ENCODE results near the gene PUSL1. TPM values are rescaled to one million over a fixed set of nuclear protein-coding genes. Genes with fewer than 3 reads are reported as not detected.

PUSL1 gene
- total RNA-seq, 1 experiment from 2014 or later = 38.0 TPM

DNA sequence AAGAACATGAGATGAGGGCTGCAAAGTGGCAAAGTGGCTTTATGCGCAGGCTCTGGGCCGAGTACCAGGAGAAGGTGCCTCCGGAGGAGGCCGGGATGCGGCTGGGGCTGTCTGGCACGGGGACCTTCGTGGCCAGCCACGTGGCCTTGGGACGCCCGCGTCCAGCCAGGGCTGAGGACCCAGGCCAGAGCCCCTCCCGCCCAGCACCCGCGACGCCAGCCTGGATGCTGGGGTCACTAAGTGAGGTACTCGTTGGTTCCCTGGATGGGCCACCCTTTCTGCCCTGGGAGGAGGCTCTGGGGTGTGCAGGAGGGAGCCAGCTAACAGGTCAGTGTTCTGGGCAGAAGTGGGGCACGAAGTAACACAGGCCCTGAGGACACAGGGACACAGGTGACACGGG, 15.5 kb upstream of the PUSL1 start:
- no peak overlapping the region for H2BK20ac ChIP-seq (ENCODE audit: low read depth, low read length, poor library complexity, severe bottlenecking)
- H3K23ac ChIP-seq (ENCODE audit: insufficient read length, low read depth, low read length) = no peak overlapping the region
- no peak overlapping the region for H2BK12ac ChIP-seq (ENCODE audit: insufficient read length, low read depth, low read length)
- Mint-ChIP-seq H3K36me3 (ENCODE audit: insufficient read depth in 1 of 3, low read depth in 3 of 3) (no peaks in the 10 kb centered on the region), H3K9me3 (peaks cover 2 to 10% of the 10 kb centered on the region in 2 experiments; a peak in 2 of 5 replicates), H3K27ac (no peak overlapping the region), H3K27me3 (ENCODE audit: low read depth) (peaks cover 2% of the 10 kb centered on the region), H3K4me3 (no peak overlapping the region), H3K4me1 (peaks cover 0 to 9% of the 10 kb centered on the region in 2 experiments; a peak in 2 of 4 replicates)
- H3K18ac ChIP-seq (ENCODE audit: insufficient read length, low read depth, low read length) = no peak overlapping the region
- DNase-seq = no peak
- H2BK120ac ChIP-seq (ENCODE audit: low read depth, low read length, poor library complexity, severe bottlenecking) = no peak overlapping the region
- H3K14ac ChIP-seq (ENCODE audit: insufficient read depth, low read length) = no peak overlapping the region
- H3K79me1 ChIP-seq (ENCODE audit: insufficient read depth, low read depth, low read length, poor library complexity, severe bottlenecking) = no peaks in the 10 kb centered on the region
- TF ChIP-seq, protein P1, sequence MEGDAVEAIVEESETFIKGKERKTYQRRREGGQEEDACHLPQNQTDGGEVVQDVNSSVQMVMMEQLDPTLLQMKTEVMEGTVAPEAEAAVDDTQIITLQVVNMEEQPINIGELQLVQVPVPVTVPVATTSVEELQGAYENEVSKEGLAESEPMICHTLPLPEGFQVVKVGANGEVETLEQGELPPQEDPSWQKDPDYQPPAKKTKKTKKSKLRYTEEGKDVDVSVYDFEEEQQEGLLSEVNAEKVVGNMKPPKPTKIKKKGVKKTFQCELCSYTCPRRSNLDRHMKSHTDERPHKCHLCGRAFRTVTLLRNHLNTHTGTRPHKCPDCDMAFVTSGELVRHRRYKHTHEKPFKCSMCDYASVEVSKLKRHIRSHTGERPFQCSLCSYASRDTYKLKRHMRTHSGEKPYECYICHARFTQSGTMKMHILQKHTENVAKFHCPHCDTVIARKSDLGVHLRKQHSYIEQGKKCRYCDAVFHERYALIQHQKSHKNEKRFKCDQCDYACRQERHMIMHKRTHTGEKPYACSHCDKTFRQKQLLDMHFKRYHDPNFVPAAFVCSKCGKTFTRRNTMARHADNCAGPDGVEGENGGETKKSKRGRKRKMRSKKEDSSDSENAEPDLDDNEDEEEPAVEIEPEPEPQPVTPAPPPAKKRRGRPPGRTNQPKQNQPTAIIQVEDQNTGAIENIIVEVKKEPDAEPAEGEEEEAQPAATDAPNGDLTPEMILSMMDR (conservative IDR thresholded peaks at IDR 0.05) = no peak
- H4K5ac ChIP-seq (ENCODE audit: insufficient read length, low read depth, low read length) = no peak overlapping the region
- no peak overlapping the region for H3K27ac ChIP-seq (ENCODE audit: insufficient read length, low read depth, low read length)
- H3K27me3 ChIP-seq (ENCODE audit: insufficient read depth, low read length) = no peaks in the 10 kb centered on the region
- H3K23me2 ChIP-seq (ENCODE audit: insufficient read length, low read depth, low read length, poor library complexity, severe bottlenecking) = peaks cover 4% of the 10 kb centered on the region
- H3K9me3 ChIP-seq (ENCODE audit: control insufficient read depth, low read depth, low read length) = no peaks in the 10 kb centered on the region
- H2AFZ ChIP-seq (ENCODE audit: low read length) = no peak overlapping the region
- no peaks in the 10 kb centered on the region for H4K20me1 ChIP-seq (ENCODE audit: control insufficient read depth, insufficient read depth, insufficient read length)
- H3T11ph ChIP-seq (ENCODE audit: low read length) = no peak overlapping the region
- H4K8ac ChIP-seq (replicated peaks; ENCODE audit: insufficient read length, low read depth, low read length) = no peak overlapping the region
- no peak overlapping the region for H2BK15ac ChIP-seq (ENCODE audit: low read depth, low read length)
- no peaks in the 10 kb centered on the region for H3K79me2 ChIP-seq (ENCODE audit: insufficient read depth, low read length)
- no peak overlapping the region for H3K9ac ChIP-seq (ENCODE audit: extremely low read depth, insufficient read length, low read length)
- H2BK5ac ChIP-seq (ENCODE audit: insufficient read length, low read length) = no peak overlapping the region
- no peak overlapping the region for H3K4ac ChIP-seq (ENCODE audit: low read depth, low read length)
- no CpG with 5 or more reads among the region's 18 CpGs for WGBS (ENCODE audit: extremely low coverage, insufficient read length, low lambda C conversion rate)
- no peak overlapping the region for H2AK5ac ChIP-seq (ENCODE audit: insufficient read length, low read length)
- no peak overlapping the region for H3K4me2 ChIP-seq (ENCODE audit: insufficient read depth, insufficient read length, low read length)
- H3K56ac ChIP-seq (ENCODE audit: insufficient read length, low read depth, low read length) = no peak overlapping the region
- H4K91ac ChIP-seq (ENCODE audit: insufficient read length, low read depth, low read length) = no peak overlapping the region
- no peaks in the 10 kb centered on the region for H3K4me1 ChIP-seq (ENCODE audit: insufficient read depth, low read length)

Measured in H9 (cell line).